PFSK-1 (cell line): ENCODE measurements around the gene LRP6.

ENCODE experiments used
- SIN3A ChIP-seq: IDR thresholded peaks from 2 replicates; pipeline ENCODE4 v1.6.1; 2012; ENCODE audit warnings: mild to moderate bottlenecking, low read length, moderate library complexity, borderline replicate concordance; ENCODE audit not compliant: insufficient read depth
- TAF1 ChIP-seq: IDR thresholded peaks from 2 replicates; pipeline ENCODE4 v1.6.1; 2012; ENCODE audit warnings: low read length, control low read depth, borderline replicate concordance; ENCODE audit not compliant: insufficient read depth
- TF ChIP-seq, protein P1 (sequence below), 2 experiments: IDR thresholded peaks; 2 replicates each; pipeline versions ENCODE4 v1.6.1 to v1.8.0; 2011 to 2012; ENCODE audit warnings: low read depth in 2 of 2, low read length in 2 of 2, control low read depth in 1 of 2, inconsistent platforms in 1 of 2, mild to moderate bottlenecking in 1 of 2, moderate library complexity in 1 of 2; ENCODE audit not compliant: insufficient read depth in 1 of 2

DNA sequence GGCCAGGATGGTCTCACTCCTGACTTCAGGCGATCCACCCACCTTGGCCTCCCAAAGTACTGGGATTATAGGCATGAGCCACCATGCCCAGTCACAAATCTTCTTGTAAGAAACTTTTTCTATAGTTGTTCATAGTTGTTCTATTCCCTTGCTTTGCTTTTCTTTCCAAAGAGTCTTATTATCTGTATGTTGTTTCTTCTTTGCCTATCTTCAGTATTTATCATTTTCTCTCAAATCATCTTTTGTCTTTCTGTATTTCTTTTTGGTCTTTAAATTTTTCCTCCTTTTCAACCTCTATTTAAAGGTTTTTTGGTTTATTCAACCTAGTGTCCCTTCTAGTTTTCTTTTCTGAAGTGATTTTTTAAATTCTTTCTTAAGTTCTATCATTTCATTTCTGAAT lies 68.7 kb downstream of the LRP6 start:
- TF ChIP-seq SIN3A (no peak), TAF1 (no peak)
- TF ChIP-seq, protein P1, sequence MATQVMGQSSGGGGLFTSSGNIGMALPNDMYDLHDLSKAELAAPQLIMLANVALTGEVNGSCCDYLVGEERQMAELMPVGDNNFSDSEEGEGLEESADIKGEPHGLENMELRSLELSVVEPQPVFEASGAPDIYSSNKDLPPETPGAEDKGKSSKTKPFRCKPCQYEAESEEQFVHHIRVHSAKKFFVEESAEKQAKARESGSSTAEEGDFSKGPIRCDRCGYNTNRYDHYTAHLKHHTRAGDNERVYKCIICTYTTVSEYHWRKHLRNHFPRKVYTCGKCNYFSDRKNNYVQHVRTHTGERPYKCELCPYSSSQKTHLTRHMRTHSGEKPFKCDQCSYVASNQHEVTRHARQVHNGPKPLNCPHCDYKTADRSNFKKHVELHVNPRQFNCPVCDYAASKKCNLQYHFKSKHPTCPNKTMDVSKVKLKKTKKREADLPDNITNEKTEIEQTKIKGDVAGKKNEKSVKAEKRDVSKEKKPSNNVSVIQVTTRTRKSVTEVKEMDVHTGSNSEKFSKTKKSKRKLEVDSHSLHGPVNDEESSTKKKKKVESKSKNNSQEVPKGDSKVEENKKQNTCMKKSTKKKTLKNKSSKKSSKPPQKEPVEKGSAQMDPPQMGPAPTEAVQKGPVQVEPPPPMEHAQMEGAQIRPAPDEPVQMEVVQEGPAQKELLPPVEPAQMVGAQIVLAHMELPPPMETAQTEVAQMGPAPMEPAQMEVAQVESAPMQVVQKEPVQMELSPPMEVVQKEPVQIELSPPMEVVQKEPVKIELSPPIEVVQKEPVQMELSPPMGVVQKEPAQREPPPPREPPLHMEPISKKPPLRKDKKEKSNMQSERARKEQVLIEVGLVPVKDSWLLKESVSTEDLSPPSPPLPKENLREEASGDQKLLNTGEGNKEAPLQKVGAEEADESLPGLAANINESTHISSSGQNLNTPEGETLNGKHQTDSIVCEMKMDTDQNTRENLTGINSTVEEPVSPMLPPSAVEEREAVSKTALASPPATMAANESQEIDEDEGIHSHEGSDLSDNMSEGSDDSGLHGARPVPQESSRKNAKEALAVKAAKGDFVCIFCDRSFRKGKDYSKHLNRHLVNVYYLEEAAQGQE (IDR thresholded peaks at IDR 0.05; ENCODE audit: insufficient read depth in 1 of 2, low read depth in 2 of 2, low read length in 2 of 2): no peak
